Measurements from ENCODE around the gene NSFL1C. TPM values are rescaled to one million over a fixed set of nuclear protein-coding genes. Genes with fewer than 3 reads are reported as not detected.

The NSFL1C gene
- total RNA-seq, 1 experiment from 2014 or later, result 151 TPM

- H3K27me3 ChIP-seq (ENCODE audit: insufficient read depth, low read depth), result no peaks in the 10 kb centered on the region
- TF ChIP-seq, protein P1, sequence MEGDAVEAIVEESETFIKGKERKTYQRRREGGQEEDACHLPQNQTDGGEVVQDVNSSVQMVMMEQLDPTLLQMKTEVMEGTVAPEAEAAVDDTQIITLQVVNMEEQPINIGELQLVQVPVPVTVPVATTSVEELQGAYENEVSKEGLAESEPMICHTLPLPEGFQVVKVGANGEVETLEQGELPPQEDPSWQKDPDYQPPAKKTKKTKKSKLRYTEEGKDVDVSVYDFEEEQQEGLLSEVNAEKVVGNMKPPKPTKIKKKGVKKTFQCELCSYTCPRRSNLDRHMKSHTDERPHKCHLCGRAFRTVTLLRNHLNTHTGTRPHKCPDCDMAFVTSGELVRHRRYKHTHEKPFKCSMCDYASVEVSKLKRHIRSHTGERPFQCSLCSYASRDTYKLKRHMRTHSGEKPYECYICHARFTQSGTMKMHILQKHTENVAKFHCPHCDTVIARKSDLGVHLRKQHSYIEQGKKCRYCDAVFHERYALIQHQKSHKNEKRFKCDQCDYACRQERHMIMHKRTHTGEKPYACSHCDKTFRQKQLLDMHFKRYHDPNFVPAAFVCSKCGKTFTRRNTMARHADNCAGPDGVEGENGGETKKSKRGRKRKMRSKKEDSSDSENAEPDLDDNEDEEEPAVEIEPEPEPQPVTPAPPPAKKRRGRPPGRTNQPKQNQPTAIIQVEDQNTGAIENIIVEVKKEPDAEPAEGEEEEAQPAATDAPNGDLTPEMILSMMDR (conservative IDR thresholded peaks at IDR 0.05), result no peak
- no peak for TF ChIP-seq EZH2 (IDR thresholded peaks at IDR 0.05; ENCODE audit: low read depth)
- no peaks in the 10 kb centered on the region for H4K20me1 ChIP-seq (ENCODE audit: insufficient read depth)
- H3K9me2 ChIP-seq (ENCODE audit: insufficient read depth), result no peaks in the 10 kb centered on the region
- H3K9me3 ChIP-seq (ENCODE audit: insufficient read depth, low read depth), result peaks cover 5% of the 10 kb centered on the region; the same call in 1 of the 2 replicates
- BruUV-seq (replicated peaks), result no TSS peak
- intact Hi-C loops (cut with micrococcal nuclease; ENCODE audit: unreplicated experiment), result no loop called here
- ChIA-PET CTCF (no interaction called here), POLR2A (ENCODE audit: unreplicated experiment) (no interaction called here)
- H2AFZ ChIP-seq, result no peak overlapping the region
- DNase-seq, result no peak
- H3K4me2 ChIP-seq, result no peak overlapping the region
- H3K4me1 ChIP-seq (replicated peaks; ENCODE audit: insufficient read depth), result peaks cover 22% of the 10 kb centered on the region
- no peaks in the 10 kb centered on the region for H3K36me3 ChIP-seq (ENCODE audit: low read depth)
- H3K4me3 ChIP-seq, result no peak overlapping the region
- peaks cover 8% of the 10 kb centered on the region for H3F3A ChIP-seq (ENCODE audit: insufficient read depth, low read depth)
- no peaks in the 10 kb centered on the region for H3K79me2 ChIP-seq (ENCODE audit: low read depth)
- H3K27ac ChIP-seq, result no peak overlapping the region
Observed at GRCh38 chr20:1405801-1406200, 60.8 kb downstream of the NSFL1C start.

- intact Hi-C loops (cut with micrococcal nuclease; ENCODE audit: unreplicated experiment), result no loop called here
- CTCF ChIA-PET, result no interaction called here
- H3K27me3 ChIP-seq (ENCODE audit: insufficient read depth, low read depth), result no peaks in the 10 kb centered on the region
- TF ChIP-seq, protein P1 (conservative IDR thresholded peaks at IDR 0.05), result no peak
- no peak for TF ChIP-seq EZH2 (IDR thresholded peaks at IDR 0.05; ENCODE audit: low read depth)
- H3K4me2 ChIP-seq, result no peak overlapping the region
- no peak overlapping the region for H2AFZ ChIP-seq
- BruUV-seq (replicated peaks), result no TSS peak
- peaks cover 41% of the 10 kb centered on the region for H3K4me1 ChIP-seq (replicated peaks; ENCODE audit: insufficient read depth)
- no peaks in the 10 kb centered on the region for H3K9me2 ChIP-seq (ENCODE audit: insufficient read depth)
- no peaks in the 10 kb centered on the region for H3K9me3 ChIP-seq (ENCODE audit: insufficient read depth, low read depth)
- DNase-seq, result no peak
- no peaks in the 10 kb centered on the region for H4K20me1 ChIP-seq (ENCODE audit: insufficient read depth)
- peaks cover 28% of the 10 kb centered on the region for H3F3A ChIP-seq (ENCODE audit: insufficient read depth, low read depth)
- POLR2A ChIA-PET (ENCODE audit: unreplicated experiment), result no interaction called here
- no peak overlapping the region for H3K27ac ChIP-seq
- H3K4me3 ChIP-seq, result no peak overlapping the region
- no peaks in the 10 kb centered on the region for H3K79me2 ChIP-seq (ENCODE audit: low read depth)
- no peaks in the 10 kb centered on the region for H3K36me3 ChIP-seq (ENCODE audit: low read depth)
Observed at GRCh38 chr20:1403624-1404023, 63.0 kb downstream of the NSFL1C start.

DNA sequence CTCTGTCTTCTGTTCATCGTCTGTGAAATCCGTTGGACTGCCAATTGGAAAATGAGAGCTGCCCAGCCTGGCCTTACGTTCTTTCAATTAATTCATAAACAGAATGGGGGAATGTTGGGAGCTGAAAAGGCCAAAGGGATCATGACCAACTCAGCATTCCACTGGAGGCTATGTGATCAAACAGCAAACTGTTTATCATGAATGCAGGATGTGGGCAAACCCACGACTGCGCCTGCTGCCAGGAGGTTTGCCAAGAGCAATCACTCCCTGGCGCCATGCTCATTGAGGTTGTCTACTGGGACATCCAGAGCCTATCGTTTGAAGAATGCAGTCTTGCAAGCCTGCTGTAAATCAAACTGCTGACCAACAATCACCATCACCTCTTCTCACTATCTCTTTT lies 64.5 kb downstream of the NSFL1C start:
- Histone ChIP-seq H3K4me2 (no peak overlapping the region), H3K9me2 (ENCODE audit: insufficient read depth) (no peaks in the 10 kb centered on the region), H3K79me2 (ENCODE audit: low read depth) (no peaks in the 10 kb centered on the region), H2AFZ (no peak overlapping the region), H3K27me3 (ENCODE audit: insufficient read depth, low read depth) (no peaks in the 10 kb centered on the region), H3K27ac (peak overlapping the region; percentile 89; the same call in 1 of the 2 replicates), H3K4me1 (replicated peaks; ENCODE audit: insufficient read depth) (peaks cover 49% of the 10 kb centered on the region), H3F3A (ENCODE audit: insufficient read depth, low read depth) (peaks cover 35% of the 10 kb centered on the region), H3K4me3 (no peak overlapping the region), H3K36me3 (ENCODE audit: low read depth) (no peaks in the 10 kb centered on the region), H3K9me3 (ENCODE audit: insufficient read depth, low read depth) (no peaks in the 10 kb centered on the region), H4K20me1 (ENCODE audit: insufficient read depth) (no peaks in the 10 kb centered on the region)
- CTCF ChIA-PET, result no interaction called here
- no TSS peak for BruUV-seq (replicated peaks)
- POLR2A ChIA-PET (ENCODE audit: unreplicated experiment), result interaction anchor here (0.8 kb wide), 1 partner anchor 15 kb away, joined by 3 read pairs; no protein-coding TSS in a partner anchor
- intact Hi-C loops (cut with micrococcal nuclease; ENCODE audit: unreplicated experiment), result no loop called here
- DNase-seq, result peak in 1 of 2 experiments; percentile 55
- no peak for TF ChIP-seq EZH2 (IDR thresholded peaks at IDR 0.05; ENCODE audit: low read depth)
- TF ChIP-seq, protein P1 (conservative IDR thresholded peaks at IDR 0.05), result no peak
